HG02970 (cell line): ENCODE results near the gene DAB2IP.

ENCODE experiments used
- ATAC-seq: cut with Tn5 transposase; IDR thresholded peaks from one replicate; pipeline ENCODE4 v1.9.1; 2021; ENCODE audit warnings: mild to moderate bottlenecking, moderate library complexity, moderate number of reproducible peaks; ENCODE audit not compliant: unreplicated experiment, low FRiP score

Gene DAB2IP

DNA sequence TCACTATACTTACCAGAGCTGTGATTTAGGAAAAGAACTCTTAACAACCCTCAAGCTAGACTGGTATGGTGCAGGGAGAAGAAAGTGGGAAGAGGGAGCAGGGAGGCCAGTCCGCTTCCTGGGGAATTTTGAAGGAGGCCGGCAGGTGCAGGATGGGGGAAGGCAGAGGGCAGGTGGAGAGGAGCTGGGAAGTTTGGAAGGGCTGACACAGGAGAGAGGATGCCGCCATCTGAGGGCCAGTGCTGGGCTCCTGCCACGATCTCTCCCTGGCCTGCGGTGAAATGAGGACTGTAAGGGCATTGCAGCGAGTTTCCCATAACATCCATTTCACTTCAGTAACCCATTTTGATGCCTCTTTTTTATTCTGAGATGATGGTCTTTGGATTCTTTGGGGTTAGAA, 8.9 kb downstream of the DAB2IP start:
- no peak for ATAC-seq

GRCh38 chr9:121660876-121661275, 9.4 kb downstream of the DAB2IP start:
- ATAC-seq, result no peak

- no peak for ATAC-seq
Observed at GRCh38 chr9:121661328-121661727, 9.9 kb downstream of the DAB2IP start.

GRCh38 chr9:121662359-121662758, 10.9 kb downstream of the DAB2IP start:
- ATAC-seq, result no peak

GRCh38 chr9:121662891-121663580, 11.6 kb downstream of the DAB2IP start:
- ATAC-seq, result no peak

GRCh38 chr9:121663591-121663990, 12.2 kb downstream of the DAB2IP start:
- no peak for ATAC-seq

- no peak for ATAC-seq
Observed at GRCh38 chr9:121666294-121666693, 14.9 kb downstream of the DAB2IP start.

GRCh38 chr9:121667214-121667613, 15.8 kb downstream of the DAB2IP start:
- ATAC-seq, result no peak

- no peak for ATAC-seq
Observed at GRCh38 chr9:121667890-121668289, 16.5 kb downstream of the DAB2IP start.

GRCh38 chr9:121670431-121670830, 19.0 kb downstream of the DAB2IP start:
- no peak for ATAC-seq

- ATAC-seq, result no peak
Observed at GRCh38 chr9:121671612-121672155, 20.2 kb downstream of the DAB2IP start.

DNA sequence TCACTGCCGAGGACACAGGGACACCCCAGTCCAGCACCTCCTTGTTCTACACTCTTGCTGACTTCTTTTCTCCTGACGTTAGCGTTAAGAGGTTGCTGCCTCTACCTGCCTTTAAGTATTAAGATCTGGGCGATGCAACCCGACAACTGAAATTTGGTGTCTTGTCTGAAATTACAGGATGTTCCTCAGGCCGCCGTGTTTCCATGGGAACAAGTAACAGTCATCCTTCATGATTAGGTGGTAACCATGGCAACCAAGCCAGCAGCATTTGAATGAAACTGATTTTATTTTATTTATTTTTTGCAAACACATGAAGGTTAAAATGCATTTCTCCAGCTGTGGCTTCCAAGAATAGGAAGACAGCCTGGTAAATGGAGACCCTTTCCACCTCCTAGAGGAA, 20.8 kb downstream of the DAB2IP start:
- ATAC-seq, result no peak

- ATAC-seq, result no peak
Observed at GRCh38 chr9:121672986-121673385, 21.6 kb downstream of the DAB2IP start.

GRCh38 chr9:121673576-121673975, 22.1 kb downstream of the DAB2IP start:
- ATAC-seq, result no peak

GRCh38 chr9:121674017-121674416, 22.6 kb downstream of the DAB2IP start:
- ATAC-seq, result no peak

- ATAC-seq, result no peak
Observed at GRCh38 chr9:121674952-121675351, 23.5 kb downstream of the DAB2IP start.

DNA sequence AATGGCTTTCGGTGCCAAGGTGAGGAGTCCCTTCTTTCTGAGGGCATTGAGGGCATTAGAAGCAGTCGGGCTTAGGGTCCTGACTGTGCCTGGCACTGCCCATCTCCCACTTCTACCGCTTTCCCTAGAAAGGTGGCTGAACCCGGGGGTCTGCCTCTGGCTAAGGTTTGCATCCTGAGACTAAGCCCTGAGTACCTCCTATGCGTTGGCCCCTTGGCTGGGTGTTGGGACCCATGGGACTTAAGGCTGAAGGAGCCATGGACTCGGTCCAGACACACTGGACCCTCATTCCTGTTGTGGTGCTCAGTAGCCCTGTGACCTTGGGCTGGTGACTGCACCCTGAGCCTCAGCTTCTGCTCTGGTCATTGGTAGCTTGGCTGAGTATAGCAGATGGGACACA, 23.9 kb downstream of the DAB2IP start:
- ATAC-seq, result no peak

DNA sequence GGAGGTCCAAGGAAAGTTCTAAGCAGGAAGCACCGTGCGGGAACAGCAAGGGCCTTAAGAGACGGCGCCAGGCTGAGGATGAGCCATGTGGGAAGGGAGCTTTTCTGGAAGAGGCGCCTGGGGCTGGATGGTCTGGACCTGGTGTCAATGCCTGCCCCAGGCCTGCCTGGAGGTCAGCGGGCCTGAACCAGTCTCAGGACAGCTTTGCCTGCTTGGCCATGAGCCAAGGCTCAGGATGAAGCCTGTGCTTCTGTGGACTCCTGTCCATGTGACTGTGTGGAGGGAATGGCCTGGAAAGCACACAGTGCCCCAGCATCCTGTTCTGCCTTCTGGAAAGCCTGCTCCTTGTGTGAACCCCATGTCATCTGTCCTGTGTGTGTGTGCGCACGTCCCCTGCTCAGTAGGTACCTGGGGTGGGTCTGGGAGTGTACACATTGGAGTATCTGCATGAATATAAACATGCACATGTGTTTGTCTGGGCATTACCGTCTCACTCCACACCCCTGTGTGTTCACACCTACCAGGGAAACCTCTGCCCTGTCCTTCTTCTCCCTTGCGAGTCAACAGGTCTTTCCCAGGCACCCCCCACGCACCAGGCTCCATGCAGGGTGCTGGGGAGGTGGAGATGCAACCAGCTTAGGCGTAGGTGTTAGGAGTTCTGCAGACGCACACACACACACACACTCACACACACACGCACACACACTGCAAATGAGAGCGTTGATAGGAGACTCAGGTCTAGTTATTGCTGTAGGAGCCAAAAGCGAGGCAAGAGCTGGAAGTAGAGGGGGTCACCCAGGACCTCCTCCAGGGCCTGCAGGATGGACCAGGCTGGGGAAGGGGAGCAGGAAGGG, 24.8 kb downstream of the DAB2IP start:
- no peak for ATAC-seq

DNA sequence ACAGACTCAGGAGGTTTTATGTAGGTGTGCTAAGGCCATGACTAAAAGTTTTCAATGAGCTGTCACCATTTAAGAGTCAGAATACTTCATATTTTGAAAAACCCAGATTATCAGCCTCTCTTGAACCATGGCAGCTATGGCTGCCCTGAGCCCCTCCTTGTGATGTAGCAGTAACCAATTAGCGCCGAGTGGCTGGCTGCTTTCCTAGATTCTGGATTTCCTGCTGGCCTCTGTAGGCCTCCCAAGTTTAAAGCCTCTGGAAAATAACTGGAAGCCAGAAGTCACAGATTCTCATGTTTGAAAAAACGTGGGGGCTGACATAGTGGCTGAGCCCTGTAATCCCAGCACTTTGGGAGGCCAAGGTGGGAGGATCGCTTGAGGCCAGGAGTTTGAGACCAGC, 25.5 kb downstream of the DAB2IP start:
- ATAC-seq, result no peak

- ATAC-seq, result no peak
Observed at GRCh38 chr9:121678501-121679022, 27.1 kb downstream of the DAB2IP start.

- ATAC-seq, result no peak
Observed at GRCh38 chr9:121679901-121680635, 28.6 kb downstream of the DAB2IP start.
